ENCODE results near the gene PEAK3.

PEAK3 gene

GRCh38 chr19:2237869-2238153 lies 44.2 kb downstream of the PEAK3 start:
- no peak for TF ChIP-seq CTCF (IDR thresholded peaks at IDR 0.05; ENCODE audit: insufficient read depth, low read length, missing control alignments)
- no peak for DNase-seq (ENCODE audit: low read depth, low spot score)
- POLR2A ChIA-PET, result interaction anchor here (0.6 kb wide), 1 partner anchor 29 kb away, joined by 4 read pairs; no protein-coding TSS in a partner anchor
- CTCF ChIA-PET, result interaction anchor here (1.0 to 3.2 kb wide), 8 partner anchors 15 to 154 kb away, joined by 3 to 24 read pairs (median 8); no protein-coding TSS in a partner anchor
- peak overlapping the region; percentile 83 for H3K4me3 ChIP-seq (ENCODE audit: low read depth, low read length)

- CTCF ChIA-PET, result interaction anchor here (1.0 to 3.2 kb wide), 6 partner anchors 23 to 82 kb away, joined by 3 to 24 read pairs (median 8); no protein-coding TSS in a partner anchor
- POLR2A ChIA-PET, result interaction anchor here (0.6 kb wide), 2 partner anchors 15 to 29 kb away, joined by 3 to 4 read pairs; no protein-coding TSS in a partner anchor
- DNase-seq (ENCODE audit: low read depth, low spot score), result no peak
- peak overlapping the region; percentile 83 for H3K4me3 ChIP-seq (ENCODE audit: low read depth, low read length)
- no peak for TF ChIP-seq CTCF (IDR thresholded peaks at IDR 0.05; ENCODE audit: insufficient read depth, low read length, missing control alignments)
Observed at GRCh38 chr19:2237051-2237868, 44.7 kb downstream of the PEAK3 start.

GRCh38 chr19:2236314-2237050 lies 45.5 kb downstream of the PEAK3 start, which contains the start of the genes PLEKHJ1 and SF3A2:
Gene PLEKHJ1, minus strand, starts transcription at chr19:2236329. Its CDS starts 81 bp downstream, at chr19:2236248.
Gene SF3A2, plus strand, starts transcription at chr19:2236824. Its CDS starts 6,595 bp downstream, at chr19:2243419.
- ChIA-PET CTCF (interaction anchor here (0.6 to 3.2 kb wide), 35 partner anchors 8 to 375 kb away, joined by 3 to 24 read pairs (median 4); partner anchors contain the start of gene LSM7), POLR2A (interaction anchor here (0.6 to 0.9 kb wide), 3 partner anchors 15 to 95 kb away, joined by 3 read pairs; no protein-coding TSS in a partner anchor)
- DNase-seq (ENCODE audit: low read depth, low spot score), result peak; percentile 70
- H3K4me3 ChIP-seq (ENCODE audit: low read depth, low read length), result peak within 1 kb of the TSS; percentile 83
- TF ChIP-seq CTCF (IDR thresholded peaks at IDR 0.05; ENCODE audit: insufficient read depth, low read length, missing control alignments), result peak; percentile 99

- TF ChIP-seq CTCF (IDR thresholded peaks at IDR 0.05; ENCODE audit: insufficient read depth, low read length, missing control alignments), result no peak
- H3K4me3 ChIP-seq (ENCODE audit: low read depth, low read length), result peak overlapping the region; percentile 83
- DNase-seq (ENCODE audit: low read depth, low spot score), result no peak
- POLR2A ChIA-PET, result interaction anchor here (0.6 to 0.9 kb wide), 2 partner anchors 68 to 95 kb away, joined by 3 read pairs; no protein-coding TSS in a partner anchor
- CTCF ChIA-PET, result interaction anchor here (0.6 to 2.7 kb wide), 34 partner anchors 9 to 378 kb away, joined by 3 to 16 read pairs (median 4); partner anchors contain the start of gene LSM7
Observed at GRCh38 chr19:2236064-2236313, 46.0 kb downstream of the PEAK3 start.

- no peak for DNase-seq (ENCODE audit: low read depth, low spot score)
- H3K4me3 ChIP-seq (ENCODE audit: low read depth, low read length), result peak overlapping the region; percentile 83
- TF ChIP-seq CTCF (IDR thresholded peaks at IDR 0.05; ENCODE audit: insufficient read depth, low read length, missing control alignments), result no peak
- CTCF ChIA-PET, result interaction anchor here (0.6 to 2.7 kb wide), 34 partner anchors 9 to 379 kb away, joined by 3 to 16 read pairs (median 4); partner anchors contain the start of gene LSM7
- POLR2A ChIA-PET, result interaction anchor here (0.6 to 1.2 kb wide), 3 partner anchors 43 to 96 kb away, joined by 3 read pairs; no protein-coding TSS in a partner anchor
Observed at GRCh38 chr19:2235381-2236063, 46.5 kb downstream of the PEAK3 start.
